IMR-90 (cell line): ENCODE measurements around the gene PAIP1. TPM values are rescaled to one million over a fixed set of nuclear protein-coding genes. Genes with fewer than 3 reads are reported as not detected.

Source experiments
- ATAC-seq: fragments of 200-7000 bp; cut with Tn5 transposase; 2 replicates; pipeline ENCODE4 v1.9.1; 2020; ENCODE audit warnings: low read depth, mild to moderate bottlenecking, moderate library complexity
- BruUV-seq: library from RNA; stranded (reverse); fragments of 400-500 nt; replicated peaks from 2 replicates; lab custom pipeline; 2021; lab: Mats Ljungman, UMichigan
- CTCF ChIA-PET: fragments of 300-600 bp; formaldehyde crosslinking; extraction: SDS; loops from one replicate; lab custom pipeline; 2021; ENCODE audit warnings: antibody characterized with exemption; lab: Yijun Ruan, JAX
- POLR2A ChIA-PET: fragments of 300-600 bp; sonication (Branson Sonifier 250); formaldehyde crosslinking; loops from one replicate; lab custom pipeline; 2022; ENCODE audit warnings: antibody characterized with exemption; ENCODE audit not compliant: unreplicated experiment; lab: Charles Lee
- DNase-seq: peaks from one replicate; pipeline ENCODE4 v3.0.0; 2013
- H2AFZ ChIP-seq: replicated peaks from 2 replicates; pipeline ENCODE3; 2013; ENCODE audit warnings: low read length, mild to moderate bottlenecking; ENCODE audit not compliant: poor library complexity
- H2AK5ac ChIP-seq: 2 replicates; pipeline ENCODE4 v1.6.1; 2013; ENCODE audit warnings: low read depth, low read length, inconsistent platforms
- H2AK9ac ChIP-seq: replicated peaks from 2 replicates; pipeline ENCODE3; 2013; ENCODE audit warnings: mild to moderate bottlenecking, low read depth, low read length, moderate library complexity; ENCODE audit not compliant: poor library complexity
- H2BK120ac ChIP-seq: 2 replicates; pipeline ENCODE4 v1.6.1; 2013; ENCODE audit warnings: low read depth, low read length, inconsistent platforms
- H2BK15ac ChIP-seq: 3 replicates; pipeline ENCODE4 v1.6.1; 2013; ENCODE audit warnings: low read depth, low read length, inconsistent platforms
- H2BK20ac ChIP-seq: 2 replicates; pipeline ENCODE4 v1.6.1; 2013; ENCODE audit warnings: low read depth, mild to moderate bottlenecking, inconsistent platforms, low read length, moderate library complexity
- H2BK5ac ChIP-seq: 2 replicates; pipeline ENCODE4 v1.6.1; 2013; ENCODE audit warnings: mild to moderate bottlenecking, low read depth, low read length, inconsistent platforms; ENCODE audit not compliant: poor library complexity, severe bottlenecking
- H3K14ac ChIP-seq: replicated peaks from 2 replicates; pipeline ENCODE4 v1.6.1; 2013; ENCODE audit warnings: low read depth, low read length, inconsistent platforms
- H3K18ac ChIP-seq: 2 replicates; pipeline ENCODE4 v1.6.1; 2013; ENCODE audit warnings: low read depth, low read length, control low read depth
- H3K23ac ChIP-seq: 2 replicates; pipeline ENCODE4 v1.6.1; 2013; ENCODE audit warnings: low read depth, low read length, inconsistent platforms
- H3K27ac ChIP-seq: 2 replicates; pipeline ENCODE4 v1.5.1; 2013; ENCODE audit warnings: mild to moderate bottlenecking, control low read depth, low read length; ENCODE audit not compliant: insufficient read depth
- H3K27me3 ChIP-seq: 2 replicates; pipeline ENCODE4 v1.6.1; 2013; ENCODE audit warnings: low read length; ENCODE audit not compliant: control insufficient read depth, insufficient read depth
- H3K36me3 ChIP-seq: 2 replicates; pipeline ENCODE4 v1.6.1; 2013; ENCODE audit warnings: low read length, mixed read lengths; ENCODE audit not compliant: control insufficient read depth, insufficient read depth
- H3K4ac ChIP-seq: 2 replicates; pipeline ENCODE4 v1.6.1; 2013; ENCODE audit warnings: low read depth, low read length, inconsistent platforms
- H3K4me1 ChIP-seq: 2 replicates; pipeline ENCODE4 v1.6.1; 2013; ENCODE audit warnings: low read length, mixed read lengths; ENCODE audit not compliant: control insufficient read depth, insufficient read depth
- H3K4me2 ChIP-seq: 2 replicates; pipeline ENCODE4 v1.6.1; 2013; ENCODE audit warnings: low read depth, mild to moderate bottlenecking, control low read depth, low read length, moderate library complexity
- H3K4me3 ChIP-seq: 2 replicates; pipeline ENCODE4 v1.5.1; 2013; ENCODE audit warnings: low read depth, mild to moderate bottlenecking, control low read depth, low read length, moderate library complexity; ENCODE audit not compliant: insufficient read depth
- H3K56ac ChIP-seq: 2 replicates; pipeline ENCODE4 v1.6.1; 2013; ENCODE audit warnings: low read length, inconsistent platforms; ENCODE audit not compliant: insufficient read depth; ENCODE audit errors: extremely low read depth
- H3K79me1 ChIP-seq, 2 experiments: 2 replicates each; pipeline ENCODE4 v1.6.1; 2013; ENCODE audit warnings: low read length in 2 of 2, inconsistent platforms in 1 of 2, low read depth in 1 of 2
- H3K9ac ChIP-seq: 2 replicates; pipeline ENCODE4 v1.6.1; 2013; ENCODE audit warnings: low read depth, low read length, control low read depth
- H3K9me1 ChIP-seq: 2 replicates; pipeline ENCODE4 v1.6.1; 2013; ENCODE audit warnings: low read length, inconsistent platforms; ENCODE audit not compliant: insufficient read depth
- H3K9me3 ChIP-seq: 2 replicates; pipeline ENCODE4 v1.6.1; 2013; ENCODE audit warnings: low read length; ENCODE audit not compliant: control insufficient read depth, insufficient read depth
- H4K20me1 ChIP-seq: 2 replicates; pipeline ENCODE4 v1.6.1; 2013; ENCODE audit warnings: low read length, inconsistent platforms; ENCODE audit not compliant: insufficient read depth
- H4K5ac ChIP-seq: 2 replicates; pipeline ENCODE4 v1.6.1; 2013; ENCODE audit warnings: mild to moderate bottlenecking, low read depth, low read length, control low read depth
- H4K8ac ChIP-seq, 2 experiments: 2 replicates each; pipeline ENCODE4 v1.6.1; 2013; ENCODE audit warnings: low read depth in 2 of 2, low read length in 2 of 2, control low read depth in 1 of 2, inconsistent platforms in 1 of 2
- H4K91ac ChIP-seq: 2 replicates; pipeline ENCODE4 v1.6.1; 2013; ENCODE audit warnings: low read depth, low read length, inconsistent platforms; ENCODE audit not compliant: insufficient read depth
- CHD1 ChIP-seq: IDR thresholded peaks from 2 replicates; pipeline ENCODE4 v1.6.1; 2012; ENCODE audit warnings: low read depth, low read length, improper control_type of control experiment
- MAZ ChIP-seq: IDR thresholded peaks from 2 replicates; pipeline ENCODE4 v1.6.1; 2012; ENCODE audit warnings: low read depth, mild to moderate bottlenecking, low read length, improper control_type of control experiment, moderate library complexity, borderline replicate concordance
- MXI1 ChIP-seq: IDR thresholded peaks from 2 replicates; pipeline ENCODE4 v1.6.1; 2012; ENCODE audit warnings: low read depth, mild to moderate bottlenecking, low read length, moderate library complexity, borderline replicate concordance
- NFE2L2 ChIP-seq: fragments of 150-350 bp; IDR thresholded peaks from 2 replicates; pipeline ENCODE4 v1.6.1; 2016; ENCODE audit warnings: low read depth, mild to moderate bottlenecking, low read length
- POLR2A ChIP-seq: IDR thresholded peaks from 2 replicates; pipeline ENCODE4 v1.6.1; 2012; ENCODE audit warnings: mild to moderate bottlenecking, low read depth, low read length
- RAD21 ChIP-seq: IDR thresholded peaks from 2 replicates; pipeline ENCODE4 v1.6.1; 2012; ENCODE audit warnings: low read length, improper control_type of control experiment
- RCOR1 ChIP-seq: IDR thresholded peaks from 2 replicates; pipeline ENCODE4 v1.6.1; 2012; ENCODE audit warnings: mild to moderate bottlenecking, low read length, improper control_type of control experiment; ENCODE audit not compliant: insufficient replicate concordance
- RFX5 ChIP-seq: IDR thresholded peaks from 2 replicates; pipeline ENCODE4 v1.8.0; 2012; ENCODE audit warnings: low read depth, mild to moderate bottlenecking, low read length, moderate library complexity
- SMC3 ChIP-seq: fragments of 150-350 bp; IDR thresholded peaks from 2 replicates; pipeline ENCODE4 v1.6.1; 2016; ENCODE audit warnings: low read depth, mild to moderate bottlenecking, antibody characterized with exemption, low read length, moderate library complexity
- WGBS, 2 experiments: methylation state at CpG; one replicate each; pipeline versions ENCODE4 v1.1.5 to v1.1.7; 2013; ENCODE audit warnings: missing lambda C conversion rate in 2 of 2; ENCODE audit not compliant: insufficient read length in 1 of 2; ENCODE audit errors: extremely low coverage in 2 of 2; 5-methylcytosine and 5-hydroxymethylcytosine counted together
- dilution Hi-C: fragments of 300-500 bp; cut with HindIII; formaldehyde crosslinking; loops from one replicate; pipeline ENCODE4 v1.14.3; 2018; ENCODE audit warnings: low sequenced_read_pairs; ENCODE audit not compliant: unreplicated experiment
- in situ Hi-C: fragments of 300-500 bp; cut with MboI; formaldehyde crosslinking; loops from 3 replicates; pipeline ENCODE4 v1.14.3; 2019; ENCODE audit warnings: low sequenced_read_pairs, inconsistent platforms, mixed read lengths
- intact Hi-C: fragments of 100-400 bp; cut with micrococcal nuclease; formaldehyde crosslinking; loops from 2 replicates; pipeline ENCODE4 v1.10.0; 2022
- polyA plus RNA-seq, 3 experiments: library from polyadenylated mRNA; depleted of rRNA; stranded (reverse); fragments of >200 nt; gene quantifications; 2 replicates each; pipeline ENCODE4 v1.2.3, GENCODE V29; 2012; ENCODE audit warnings: low replicate concordance in 1 of 3
- total RNA-seq: library from RNA; depleted of rRNA; stranded (reverse); fragments of >200 nt; gene quantifications from 2 replicates; pipeline ENCODE4 v1.2.3, GENCODE V29; 2012
- TF ChIP-seq, protein P1 (sequence below): fragments of 150-350 bp; IDR thresholded peaks from 2 replicates; pipeline ENCODE4 v1.6.1; 2017; ENCODE audit warnings: mild to moderate bottlenecking, antibody characterized with exemption, low read length, low read depth

PAIP1 gene
- total and polyA plus RNA-seq, 2 of the 4 experiments (the other 2 are of a cell fraction): 59.1 to 123 TPM

- H3K79me1 ChIP-seq: peaks cover 38 to 52% of the 10 kb centered on the region in 2 experiments
- H3K14ac ChIP-seq: no peak overlapping the region
- no peak overlapping the region for H3K4ac ChIP-seq
- no peak overlapping the region for H3K4me2 ChIP-seq
- ATAC-seq (no peak), DNase-seq (no peak)
- in situ Hi-C loops (no loop called here), dilution Hi-C loops (no loop called here), intact Hi-C loops (no loop called here)
- no peaks in the 10 kb centered on the region for H3K9me3 ChIP-seq
- no peak overlapping the region for H3K4me3 ChIP-seq
- H2BK15ac ChIP-seq: no peak overlapping the region
- no peak overlapping the region for H4K91ac ChIP-seq
- no peak overlapping the region for H2BK120ac ChIP-seq
- no peak overlapping the region for H2BK5ac ChIP-seq
- no peak overlapping the region for H3K9ac ChIP-seq
- H3K4me1 ChIP-seq: no peaks in the 10 kb centered on the region
- ChIA-PET CTCF (no interaction called here), POLR2A (no interaction called here)
- peaks cover 4% of the 10 kb centered on the region; the same call in 1 of the 2 replicates for H4K20me1 ChIP-seq
- H3K56ac ChIP-seq: no peak overlapping the region
- no peak overlapping the region for H3K23ac ChIP-seq
- no peak overlapping the region for H3K27ac ChIP-seq
- H3K18ac ChIP-seq: no peak overlapping the region
- H3K27me3 ChIP-seq: no peaks in the 10 kb centered on the region
- H2AFZ ChIP-seq: no peak overlapping the region
- no peak overlapping the region for H4K8ac ChIP-seq
- no peaks in the 10 kb centered on the region; the same call in 1 of the 2 replicates for H3K9me1 ChIP-seq
- no peak overlapping the region for H2AK9ac ChIP-seq
- H2AK5ac ChIP-seq: no peak overlapping the region
- TF ChIP-seq, protein P1, sequence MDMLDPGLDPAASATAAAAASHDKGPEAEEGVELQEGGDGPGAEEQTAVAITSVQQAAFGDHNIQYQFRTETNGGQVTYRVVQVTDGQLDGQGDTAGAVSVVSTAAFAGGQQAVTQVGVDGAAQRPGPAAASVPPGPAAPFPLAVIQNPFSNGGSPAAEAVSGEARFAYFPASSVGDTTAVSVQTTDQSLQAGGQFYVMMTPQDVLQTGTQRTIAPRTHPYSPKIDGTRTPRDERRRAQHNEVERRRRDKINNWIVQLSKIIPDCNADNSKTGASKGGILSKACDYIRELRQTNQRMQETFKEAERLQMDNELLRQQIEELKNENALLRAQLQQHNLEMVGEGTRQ: no peak
- TF ChIP-seq POLR2A (no peak), RAD21 (no peak), MXI1 (no peak), RCOR1 (no peak), SMC3 (no peak), MAZ (no peak), RFX5 (no peak), CHD1 (no peak), NFE2L2 (no peak)
- no peak overlapping the region for H2BK20ac ChIP-seq
- no CpG with 5 or more reads among the region's 2 CpGs for WGBS, 2 experiments
- H4K5ac ChIP-seq: no peak overlapping the region
- H3K36me3 ChIP-seq: peaks cover 35% of the 10 kb centered on the region
- BruUV-seq: no TSS peak
Measured at GRCh38 chr5:43547532-43547931, 9.3 kb downstream of the PAIP1 start.
